ENCODE results near the gene CXCR1. TPM values are rescaled to one million over a fixed set of nuclear protein-coding genes. Genes with fewer than 3 reads are reported as not detected.

Gene CXCR1
- polyA plus RNA-seq, 1 donor (not counting 4 experiments of a cell fraction or from before 2014, with no cell fraction given), result 14.5 TPM

- Histone ChIP-seq H3K9me3 (ENCODE audit: control insufficient read depth, low read depth, low read length) (no peaks in the 10 kb centered on the region), H3K9ac (ENCODE audit: control insufficient read depth, extremely low read depth, insufficient read depth, low read length) (no peak overlapping the region), H3K27ac (ENCODE audit: control insufficient read depth, insufficient read depth, low read length) (no peak overlapping the region), H4K20me1 (ENCODE audit: control insufficient read depth, extremely low read depth, insufficient read depth, low read length) (no peaks in the 10 kb centered on the region), H3K9me1 (ENCODE audit: control insufficient read depth, extremely low read depth, insufficient read depth, low read length) (peaks cover 2% of the 10 kb centered on the region), H3K36me3 (ENCODE audit: control insufficient read depth in 2 of 2, extremely low read depth in 1 of 2, insufficient read depth in 2 of 2, low read length in 2 of 2) (no peaks in the 10 kb centered on the region), H3K4me1 (ENCODE audit: control insufficient read depth, extremely low read depth, insufficient read depth, low read length) (peaks cover 20% of the 10 kb centered on the region), H3K4me3 (ENCODE audit: control insufficient read depth in 2 of 3, extremely low read depth in 1 of 3, insufficient read depth in 2 of 3, low read depth in 1 of 3, low read length in 3 of 3) (no peak overlapping the region), H3K4me2 (ENCODE audit: control insufficient read depth, extremely low read depth, insufficient read depth, low read depth, low read length) (no peak overlapping the region), H3K27me3 (ENCODE audit: control insufficient read depth, extremely low read depth, insufficient read depth, low read length) (no peaks in the 10 kb centered on the region), H2AFZ (ENCODE audit: control insufficient read depth, low read length) (no peak overlapping the region), H3K79me2 (ENCODE audit: control insufficient read depth, insufficient read depth, low read length) (no peaks in the 10 kb centered on the region)
- DNase-seq (ENCODE audit: low read depth, low spot score) (no peak), FAIRE-seq (no peak)
- dilution Hi-C loops (cut with MboI; ENCODE audit: extremely low pct_ligation_motif_present, low sequenced_read_pairs), result no loop called here
- TF ChIP-seq CTCF (optimal IDR thresholded peaks at IDR 0.05 in 1 of 3, IDR thresholded peaks at IDR 0.05 in 1 of 3, conservative IDR thresholded peaks at IDR 0.05 in 1 of 3; ENCODE audit: extremely low read depth in 1 of 3, insufficient read depth in 2 of 3, low read length in 3 of 3), result no peak
- no peak for TF ChIP-seq EZH2 (IDR thresholded peaks at IDR 0.05; ENCODE audit: low read length)
Observed at GRCh38 chr2:218149098-218149497, 17.7 kb downstream of the CXCR1 start.

DNA sequence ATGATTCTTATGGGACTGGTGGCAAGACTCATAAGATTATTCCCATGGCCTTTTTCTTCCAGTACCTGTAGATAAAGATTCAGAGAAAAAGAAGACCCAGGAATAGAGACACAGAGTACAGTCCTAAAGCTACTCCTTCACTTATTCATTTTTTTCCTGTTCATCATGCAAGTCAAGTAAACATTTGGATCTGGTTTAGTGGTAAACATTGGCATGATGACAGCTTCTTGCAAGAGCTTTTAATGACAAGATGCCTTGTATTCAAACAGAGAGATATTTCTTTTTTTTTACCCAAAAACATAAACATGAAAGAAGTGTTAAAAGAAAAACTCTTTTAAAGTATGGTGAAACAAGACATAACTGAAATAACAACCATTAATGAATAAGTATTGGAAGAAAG is 20.7 kb downstream of the CXCR1 start:
- no peak overlapping the region for H3K4me2 ChIP-seq (ENCODE audit: control insufficient read depth, extremely low read depth, insufficient read depth, low read depth, low read length)
- dilution Hi-C loops (cut with MboI; ENCODE audit: extremely low pct_ligation_motif_present, low sequenced_read_pairs), result no loop called here
- no peak overlapping the region for H2AFZ ChIP-seq (ENCODE audit: control insufficient read depth, low read length)
- no peaks in the 10 kb centered on the region for H3K79me2 ChIP-seq (ENCODE audit: control insufficient read depth, insufficient read depth, low read length)
- no peak overlapping the region for H3K9ac ChIP-seq (ENCODE audit: control insufficient read depth, extremely low read depth, insufficient read depth, low read length)
- no peak overlapping the region for H3K4me3 ChIP-seq (ENCODE audit: control insufficient read depth in 2 of 3, extremely low read depth in 1 of 3, insufficient read depth in 2 of 3, low read depth in 1 of 3, low read length in 3 of 3)
- H3K9me1 ChIP-seq (ENCODE audit: control insufficient read depth, extremely low read depth, insufficient read depth, low read length), result no peaks in the 10 kb centered on the region
- H3K27me3 ChIP-seq (ENCODE audit: control insufficient read depth, extremely low read depth, insufficient read depth, low read length), result no peaks in the 10 kb centered on the region
- no peaks in the 10 kb centered on the region for H4K20me1 ChIP-seq (ENCODE audit: control insufficient read depth, extremely low read depth, insufficient read depth, low read length)
- no peak overlapping the region for H3K27ac ChIP-seq (ENCODE audit: control insufficient read depth, insufficient read depth, low read length)
- no peaks in the 10 kb centered on the region for H3K4me1 ChIP-seq (ENCODE audit: control insufficient read depth, extremely low read depth, insufficient read depth, low read length)
- TF ChIP-seq CTCF (optimal IDR thresholded peaks at IDR 0.05 in 1 of 3, IDR thresholded peaks at IDR 0.05 in 1 of 3, conservative IDR thresholded peaks at IDR 0.05 in 1 of 3; ENCODE audit: extremely low read depth in 1 of 3, insufficient read depth in 2 of 3, low read length in 3 of 3) (no peak), EZH2 (IDR thresholded peaks at IDR 0.05; ENCODE audit: low read length) (no peak)
- H3K36me3 ChIP-seq (ENCODE audit: control insufficient read depth in 2 of 2, extremely low read depth in 1 of 2, insufficient read depth in 2 of 2, low read length in 2 of 2), result no peaks in the 10 kb centered on the region
- FAIRE-seq, result no peak
- DNase-seq (ENCODE audit: low read depth, low spot score), result no peak
- no peaks in the 10 kb centered on the region for H3K9me3 ChIP-seq (ENCODE audit: control insufficient read depth, low read depth, low read length)

Measured in keratinocyte (primary cell).